K562 (cell line): Measurements from ENCODE around the gene LMNTD2. TPM values are rescaled to one million over a fixed set of nuclear protein-coding genes. Genes with fewer than 3 reads are reported as not detected.
A peak's percentile ranks its signal among the peaks of the same experiment; 100 is the strongest.

Experiments used
- ARID3B ChIP-seq: fragments of 250-450 bp; sonication (Bioruptor Pico); IDR thresholded peaks from 2 replicates; pipeline ENCODE4 v1.4.0; 2020; ENCODE audit warnings: borderline replicate concordance
- BRF1 ChIP-seq: IDR thresholded peaks from 3 replicates; pipeline ENCODE4 v1.6.1; 2011; ENCODE audit warnings: borderline replicate concordance, mild to moderate bottlenecking; ENCODE audit not compliant: insufficient read length; ENCODE audit errors: extremely low read depth
- CUX1 ChIP-seq: fragments of 200-800 bp; sonication (Bioruptor generic); IDR thresholded peaks from 2 replicates; pipeline ENCODE4 v1.6.1; 2016; ENCODE audit warnings: missing genetic modification characterization, missing compliant biosample characterization
- EHMT2 ChIP-seq: fragments of 450-650 bp; IDR thresholded peaks from 2 replicates; pipeline ENCODE4 v1.6.1; 2018; ENCODE audit warnings: antibody characterized with exemption
- HNRNPUL1 ChIP-seq: fragments of 200-400 bp; formaldehyde crosslinking; IDR thresholded peaks from 2 replicates; pipeline ENCODE4 v1.6.1; 2017; ENCODE audit warnings: low read length
- KDM5B ChIP-seq: fragments of 200-600 bp; sonication (generic); IDR thresholded peaks from 2 replicates; pipeline ENCODE4 v1.6.1; 2012; ENCODE audit warnings: low read depth, mild to moderate bottlenecking, moderate library complexity, low read length, control low read depth, inconsistent platforms; ENCODE audit not compliant: insufficient replicate concordance
- MEF2D ChIP-seq: conservative IDR thresholded peaks from 2 replicates; pipeline ENCODE4 v1.6.1; 2016; ENCODE audit warnings: low read depth, missing genetic modification characterization, missing compliant biosample characterization
- MTA2 ChIP-seq: fragments of 450-650 bp; IDR thresholded peaks from 2 replicates; pipeline ENCODE4 v1.6.1; 2016; ENCODE audit warnings: low read depth
- NCOR1 ChIP-seq: fragments of 450-650 bp; IDR thresholded peaks from 2 replicates; pipeline ENCODE4 v1.6.1; 2016; ENCODE audit warnings: mild to moderate bottlenecking, moderate library complexity
- NR4A1 ChIP-seq, 2 experiments: fragments of 250-450 bp in 1 of 2; fragments of 450-650 bp in 1 of 2; sonication (Bioruptor Pico) in 1 of 2; IDR thresholded peaks; 2 replicates each; pipeline versions ENCODE4 v1.4.0 to v1.6.1; 2016 to 2020; ENCODE audit warnings: mild to moderate bottlenecking in 2 of 2, missing compliant biosample characterization in 1 of 2, missing genetic modification characterization in 1 of 2, moderate library complexity in 1 of 2
- SAFB2 ChIP-seq: fragments of 200-400 bp; formaldehyde crosslinking; IDR thresholded peaks from 2 replicates; pipeline ENCODE4 v1.6.1; 2018; ENCODE audit warnings: borderline replicate concordance, low read length, low read depth, moderate library complexity; ENCODE audit not compliant: severe bottlenecking
- TAF9B ChIP-seq: fragments of 450-650 bp; IDR thresholded peaks from 2 replicates; pipeline ENCODE4 v1.6.1; 2018; ENCODE audit warnings: mild to moderate bottlenecking; ENCODE audit not compliant: partially characterized antibody
- TARDBP ChIP-seq: fragments of 450-650 bp; IDR thresholded peaks from 2 replicates; pipeline ENCODE4 v1.6.1; 2016
- U2AF1 ChIP-seq: fragments of 200-400 bp; formaldehyde crosslinking; optimal IDR thresholded peaks from 2 replicates; pipeline ENCODE3; 2017; ENCODE audit warnings: mild to moderate bottlenecking, low read depth, low read length, moderate library complexity
- XRCC3 ChIP-seq: fragments of 450-650 bp; IDR thresholded peaks from 2 replicates; pipeline ENCODE4 v1.6.1; 2017; ENCODE audit warnings: mild to moderate bottlenecking, moderate library complexity
- ZNF584 ChIP-seq: fragments of 200-800 bp; sonication (Bioruptor generic); IDR thresholded peaks from 2 replicates; pipeline ENCODE4 v1.6.1; 2016; ENCODE audit warnings: low read depth, mild to moderate bottlenecking, missing genetic modification characterization, missing compliant biosample characterization
- ZNF77 ChIP-seq: fragments of 250-450 bp; sonication (Bioruptor Pico); IDR thresholded peaks from 2 replicates; pipeline ENCODE4 v1.5.0; 2020
- polyA plus RNA-seq, 8 experiments: library from polyadenylated mRNA; depleted of rRNA in 4 of 8; stranded (reverse) in 5 of 8; unstranded in 3 of 8; fragments of >200 nt; fragmentation: Nextera tagmentation in 2 of 8; fragmentation: Illumina TruSeq in 1 of 8; extraction: Ambion mirVana in 2 of 8; extraction: Trizol in 1 of 8; gene quantifications; 2 replicates each; pipeline versions ENCODE4 v1.2.1 to v1.2.3, GENCODE V29; 2011 to 2014; ENCODE audit warnings: inconsistent platforms in 1 of 8, missing spikeins in 1 of 8
- total RNA-seq, 7 experiments: library from RNA; depleted of rRNA in 6 of 7; stranded (reverse); fragments of >200 nt in 6 of 7; fragmentation: Illumina TruSeq in 2 of 7; extraction: Trizol in 2 of 7; gene quantifications; 2 replicates each; pipeline versions ENCODE4 v1.2.1 to v1.2.3, GENCODE V29; 2011 to 2021; ENCODE audit warnings: low replicate concordance in 1 of 7
- TF ChIP-seq, protein P1 (sequence below): fragments of 250-450 bp; sonication (Bioruptor Pico); IDR thresholded peaks from 2 replicates; pipeline ENCODE4 v1.8.0; 2021; ENCODE audit warnings: mild to moderate bottlenecking, moderate library complexity

The LMNTD2 gene
- total and polyA plus RNA-seq, 9 of the 15 experiments (the other 6 are each of a cell fraction or from before 2014, with no cell fraction given), result 0.48 to 4.2 (median 1.5) TPM; not detected in 3

DNA sequence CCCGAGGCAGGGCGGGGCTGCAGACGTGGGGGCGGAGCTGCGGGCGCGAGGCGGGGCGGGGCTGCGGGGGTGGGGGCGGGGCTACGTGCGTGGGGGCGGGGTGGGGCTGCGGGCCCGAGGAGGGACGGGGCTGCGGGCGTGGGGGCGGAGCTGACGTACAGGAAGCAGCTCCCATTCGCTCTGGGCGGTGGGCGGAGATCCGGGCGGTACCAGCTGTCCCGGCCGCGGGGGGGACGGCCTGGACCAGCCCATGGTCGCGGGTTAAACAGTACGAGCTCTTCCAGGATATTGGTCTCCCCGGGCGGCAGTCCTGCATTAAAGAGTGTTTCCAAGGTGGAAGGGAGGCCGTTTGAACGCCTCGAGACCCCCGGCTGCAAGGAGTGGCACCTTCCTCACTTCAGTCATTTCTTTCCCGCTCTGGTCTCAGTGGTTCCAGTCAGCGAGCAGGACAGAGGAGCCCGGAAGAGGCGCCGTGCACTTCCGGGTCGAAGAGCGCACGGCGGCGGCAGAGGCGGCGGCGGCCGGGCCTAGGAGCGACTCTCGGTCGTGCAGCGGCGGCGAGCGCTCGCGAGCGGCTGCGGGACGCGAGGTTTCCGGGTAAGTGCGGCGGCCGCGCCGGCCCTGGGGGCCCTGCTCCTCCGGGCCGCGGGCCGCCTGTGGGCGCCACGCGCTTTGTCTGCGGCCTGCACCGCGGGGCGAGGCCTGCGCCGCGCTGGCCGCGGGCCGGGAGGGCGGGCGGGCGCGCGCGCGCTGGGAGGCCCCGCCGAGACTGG, 15.6 kb upstream of the LMNTD2 start, which contains the start of gene PHRF1 (continued):
- peak; percentile 96 for TF ChIP-seq TAF9B
- TF ChIP-seq KDM5B, result no peak
- TF ChIP-seq HNRNPUL1, result no peak
- no peak for TF ChIP-seq ARID3B (CRISPR knock-in tag)
- no peak for TF ChIP-seq CUX1 (CRISPR knock-in tag)
- no peak for TF ChIP-seq BRF1
- TF ChIP-seq SAFB2, result no peak
- TF ChIP-seq NCOR1, result no peak
- no peak for TF ChIP-seq TARDBP
- no peak for TF ChIP-seq ZNF584 (CRISPR knock-in tag)
- TF ChIP-seq NR4A1 (CRISPR knock-in tag; IDR thresholded peaks at IDR 0.05), result no peak
- TF ChIP-seq NR4A1 (tag; IDR thresholded peaks at IDR 0.05), result 0 out of 2 replicates have a peak, but pooled peaks have one; percentile 48
- TF ChIP-seq MEF2D (tag), result no peak
- TF ChIP-seq MTA2, result no peak; the same call in 1 of the 2 replicates
- TF ChIP-seq U2AF1, result no peak
- no peak for TF ChIP-seq XRCC3
- TF ChIP-seq, protein P1, sequence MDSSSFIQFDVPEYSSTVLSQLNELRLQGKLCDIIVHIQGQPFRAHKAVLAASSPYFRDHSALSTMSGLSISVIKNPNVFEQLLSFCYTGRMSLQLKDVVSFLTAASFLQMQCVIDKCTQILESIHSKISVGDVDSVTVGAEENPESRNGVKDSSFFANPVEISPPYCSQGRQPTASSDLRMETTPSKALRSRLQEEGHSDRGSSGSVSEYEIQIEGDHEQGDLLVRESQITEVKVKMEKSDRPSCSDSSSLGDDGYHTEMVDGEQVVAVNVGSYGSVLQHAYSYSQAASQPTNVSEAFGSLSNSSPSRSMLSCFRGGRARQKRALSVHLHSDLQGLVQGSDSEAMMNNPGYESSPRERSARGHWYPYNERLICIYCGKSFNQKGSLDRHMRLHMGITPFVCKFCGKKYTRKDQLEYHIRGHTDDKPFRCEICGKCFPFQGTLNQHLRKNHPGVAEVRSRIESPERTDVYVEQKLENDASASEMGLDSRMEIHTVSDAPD, result no peak
- no peak for TF ChIP-seq EHMT2
- TF ChIP-seq ZNF77 (CRISPR knock-in tag), result no peak
